Right lobe of liver (tissue), 4 donors: ENCODE data around the gene CWC27.

Experiments used
- CTCF ChIP-seq, 4 donors: fragments of 200-600 bp in 3 of 4; fragments of 450-650 bp in 1 of 4; IDR thresholded peaks; one replicate each; pipeline versions ENCODE4 v1.5.1 to v1.8.0; 2016 to 2022; ENCODE audit warnings: antibody characterized with exemption in 4 of 4, mild to moderate bottlenecking in 2 of 4
- POLR2A ChIP-seq: fragments of 450-650 bp; IDR thresholded peaks from one replicate; pipeline ENCODE4 v1.6.1; 2017; ENCODE audit warnings: antibody characterized with exemption, mild to moderate bottlenecking
- donor health status: DM: no; HTN: no; CAD: no.
- donor health status: DM: no; HTN: no; CAD: no.
- donor health status: DM: no; HTN: yes; CAD: no.

DNA sequence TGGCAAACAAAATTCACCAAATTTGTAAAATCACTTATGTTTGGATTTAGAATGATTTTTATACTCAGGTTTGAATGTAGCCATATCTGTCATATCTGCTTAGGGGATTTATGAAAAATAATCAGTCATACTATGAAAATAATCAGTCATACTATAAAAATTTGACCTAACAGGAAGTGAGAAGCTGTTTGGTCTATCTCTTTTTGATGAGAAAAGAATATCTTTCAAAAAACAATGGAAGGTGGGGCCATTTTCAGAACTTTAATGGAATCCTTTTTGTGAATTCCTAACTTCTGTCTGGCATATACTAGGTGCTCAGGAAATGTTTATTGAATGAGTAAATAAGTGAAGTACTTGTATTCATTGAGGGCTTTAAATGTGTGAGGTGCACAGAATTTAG, 70.1 kb downstream of the CWC27 start:
- no peak for TF ChIP-seq CTCF (IDR thresholded peaks at IDR 0.05)
- no peak for TF ChIP-seq POLR2A
